GM19035 (cell line): ENCODE results near the gene IFNA17.
"Not testable (repeated sequence)": the region's sequence is repeated elsewhere in the genome, so short reads cannot be mapped to it uniquely, and the experiment has no call there.

Experiments used
- ATAC-seq: cut with Tn5 transposase; IDR thresholded peaks from one replicate; pipeline ENCODE4 v1.9.1; 2021; ENCODE audit not compliant: unreplicated experiment

IFNA17 gene

GRCh38 chr9:21210782-21211181 is 17.2 kb downstream of the IFNA17 start:
- ATAC-seq, result not testable (repeated sequence)

GRCh38 chr9:21210311-21210710 is 17.7 kb downstream of the IFNA17 start:
- ATAC-seq, result no peak

- ATAC-seq, result not testable (repeated sequence)
These were observed 21.0 kb downstream of the IFNA17 start, which contains the start of gene IFNA10 for GRCh38 chr9:21207043-21207442. TSS of gene IFNA10 (minus strand) at chr9:21207143. CDS start at chr9:21207097, 46 bp downstream.

GRCh38 chr9:21205204-21205603 is 22.8 kb downstream of the IFNA17 start:
- ATAC-seq, result no peak

- ATAC-seq, result not testable (repeated sequence)
These were observed 25.9 kb downstream of the IFNA17 start, which contains the start of gene IFNA7 for GRCh38 chr9:21202105-21202504. TSS of gene IFNA7 (minus strand) at chr9:21202205. CDS start at chr9:21202165, 40 bp downstream.

- ATAC-seq, result peak; percentile 93
These were observed 32.9 kb downstream of the IFNA17 start for GRCh38 chr9:21194867-21195776.

GRCh38 chr9:21187487-21187886 is 40.5 kb downstream of the IFNA17 start, which contains the start of gene IFNA4:
TSS of gene IFNA4 (minus strand) at chr9:21187587. CDS start at chr9:21187531, 56 bp downstream.
- not testable (repeated sequence) for ATAC-seq

- ATAC-seq, result peak; percentile 95
These were observed 44.9 kb downstream of the IFNA17 start for GRCh38 chr9:21182810-21183736.
